HG03571 (cell line): Measurements from ENCODE around the gene IL17REL.

Source experiments
- ATAC-seq: cut with Tn5 transposase; IDR thresholded peaks from one replicate; pipeline ENCODE4 v1.9.1; 2021; ENCODE audit not compliant: unreplicated experiment

The IL17REL gene

DNA sequence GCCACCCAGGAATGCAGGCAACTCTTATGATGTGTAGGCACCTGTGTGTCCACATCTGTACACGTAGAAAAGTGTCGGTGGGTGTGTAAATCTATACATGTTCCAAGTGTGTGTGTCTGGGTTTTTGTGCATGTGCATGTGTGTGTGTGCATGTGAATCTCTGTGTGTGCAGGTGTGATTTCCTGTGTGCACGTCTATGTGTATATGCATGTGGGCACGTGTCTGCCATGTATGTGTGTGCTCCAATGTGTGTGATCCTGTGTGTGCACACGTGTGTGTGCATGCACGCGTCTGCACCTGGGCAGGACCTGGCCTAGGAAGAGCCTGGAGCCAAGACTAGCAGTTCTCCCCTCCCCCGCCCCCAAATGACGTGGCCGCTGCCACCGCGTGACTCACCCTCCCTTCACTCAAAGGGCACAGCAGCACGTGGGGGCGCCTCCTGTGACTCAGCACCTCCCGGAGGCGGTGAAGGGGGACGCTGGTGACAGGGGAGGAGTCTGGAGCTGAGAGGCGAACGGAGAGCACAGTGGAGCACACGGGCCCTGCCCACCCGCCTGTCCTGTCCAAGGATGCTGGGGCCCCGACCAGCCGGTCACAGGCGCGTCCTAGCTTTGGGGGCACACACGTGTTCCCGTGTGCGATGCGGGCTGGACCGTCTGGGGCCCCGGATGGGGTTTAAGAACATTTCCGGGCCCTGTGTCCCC lies 41.9 kb downstream of the IL17REL start:
- ATAC-seq: peak; percentile 47

GRCh38 chr22:49969751-49970527 lies 42.6 kb downstream of the IL17REL start:
- no peak for ATAC-seq

DNA sequence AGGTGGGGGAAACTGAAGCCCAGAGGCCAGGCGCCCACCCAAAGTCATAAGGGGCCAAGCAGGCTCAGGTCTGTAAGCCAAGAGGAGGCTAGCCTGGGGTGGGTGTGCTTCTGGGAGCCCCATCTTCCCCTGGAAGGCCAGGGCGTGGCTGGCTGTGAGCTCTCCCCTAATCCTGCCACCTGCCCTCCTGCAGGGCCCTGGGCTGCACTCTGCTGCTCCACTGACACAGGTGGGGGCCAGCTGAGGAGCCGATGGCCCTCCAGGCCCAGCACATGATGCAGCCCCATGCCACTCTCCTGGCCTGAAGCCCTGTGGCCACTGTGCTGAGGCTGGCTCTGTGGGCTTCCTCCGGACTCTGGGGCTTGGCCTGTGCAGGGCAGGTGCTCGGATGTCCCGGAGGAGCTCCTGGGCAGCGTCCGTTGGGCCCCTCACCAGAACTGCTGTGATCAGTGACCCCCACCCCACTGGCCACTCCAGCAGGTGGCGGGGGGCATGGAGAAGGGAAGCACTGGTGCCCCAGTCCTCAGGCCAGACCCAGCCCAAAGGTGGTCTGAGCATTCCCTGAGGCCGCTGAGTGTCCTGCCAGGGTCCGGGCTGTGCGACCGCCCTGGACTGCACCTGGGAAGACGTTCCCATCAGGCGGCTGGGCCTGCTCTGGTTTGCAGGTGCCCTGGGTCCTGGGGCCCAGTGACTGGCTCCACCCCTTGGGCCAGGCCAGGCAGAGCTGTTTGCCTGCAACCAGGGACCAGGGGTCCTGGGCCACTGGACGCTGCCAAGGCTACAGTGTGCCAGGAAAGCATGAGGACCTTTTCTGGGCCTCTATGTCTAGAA lies 43.5 kb downstream of the IL17REL start:
- ATAC-seq: no peak

GRCh38 chr22:49968313-49968830 lies 44.2 kb downstream of the IL17REL start:
- ATAC-seq: no peak

DNA sequence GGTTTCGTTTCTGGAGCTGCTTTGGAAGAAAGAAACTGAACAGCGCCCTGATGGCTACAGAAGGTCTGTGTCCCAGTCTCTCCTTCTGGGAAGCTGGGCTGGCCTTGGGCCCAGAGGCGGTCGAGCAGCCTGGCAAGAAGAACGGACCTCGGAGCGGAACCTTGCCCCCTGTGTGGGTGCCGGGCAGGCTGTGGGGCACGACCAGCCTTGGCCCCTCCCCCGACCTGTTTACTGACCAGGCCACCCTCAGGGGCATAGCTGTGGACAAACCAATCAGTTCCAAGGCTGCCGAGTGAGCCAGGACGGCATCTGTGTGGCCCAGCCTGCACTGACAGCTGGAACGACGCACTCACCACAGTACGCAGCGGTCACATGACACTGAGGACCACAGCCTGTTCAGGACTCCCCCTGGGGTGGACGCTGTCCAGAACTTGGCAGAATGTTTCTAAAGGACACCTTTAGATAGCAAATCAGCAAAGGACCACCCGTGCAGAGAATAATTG lies 44.8 kb downstream of the IL17REL start:
- no peak for ATAC-seq

DNA sequence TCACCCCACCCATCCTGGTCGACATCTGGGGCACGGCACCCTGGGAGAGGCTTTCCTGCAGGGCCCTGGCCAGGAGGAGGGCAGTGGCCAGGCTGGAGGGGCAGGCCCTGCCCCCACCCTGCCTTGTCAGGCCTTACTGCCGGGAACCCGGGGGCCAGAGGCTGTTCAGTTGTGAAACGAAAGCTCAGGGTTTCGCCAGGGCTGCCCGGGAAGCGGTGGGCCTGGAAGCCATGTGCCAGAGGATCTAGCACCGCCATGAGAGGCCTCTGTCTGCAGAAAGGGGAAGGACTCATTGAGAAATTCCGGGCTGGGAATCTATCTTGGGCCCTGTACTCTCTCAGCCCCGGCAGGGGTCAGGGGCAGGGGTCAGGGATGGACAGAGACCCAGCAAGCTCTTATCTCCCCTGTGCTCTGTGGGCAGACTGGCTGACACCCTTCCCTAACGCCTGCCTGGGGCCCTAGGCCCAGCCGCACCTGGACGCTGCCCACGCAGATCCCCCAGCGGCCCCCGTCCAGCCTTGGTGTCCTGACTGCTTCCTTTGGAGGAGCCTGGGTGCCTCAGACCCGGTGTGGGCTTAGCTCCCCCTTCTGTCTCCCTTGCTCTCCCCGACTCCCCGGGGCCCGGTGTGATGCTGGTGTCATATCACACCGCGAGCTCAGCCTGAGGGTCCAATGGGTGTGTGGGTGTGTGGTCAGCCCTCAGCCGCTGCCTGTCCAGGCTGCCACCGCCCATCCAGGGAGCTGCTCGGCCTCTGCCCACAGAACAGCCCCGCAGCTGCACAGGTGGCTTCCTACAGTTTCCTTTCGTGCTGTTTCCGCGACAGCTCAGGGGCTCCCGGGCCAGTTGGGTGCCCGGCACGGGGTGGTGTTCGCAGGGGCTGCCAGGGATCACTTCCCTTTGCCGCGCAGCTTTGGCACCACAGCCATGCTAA lies 45.5 kb downstream of the IL17REL start:
- no peak for ATAC-seq

DNA sequence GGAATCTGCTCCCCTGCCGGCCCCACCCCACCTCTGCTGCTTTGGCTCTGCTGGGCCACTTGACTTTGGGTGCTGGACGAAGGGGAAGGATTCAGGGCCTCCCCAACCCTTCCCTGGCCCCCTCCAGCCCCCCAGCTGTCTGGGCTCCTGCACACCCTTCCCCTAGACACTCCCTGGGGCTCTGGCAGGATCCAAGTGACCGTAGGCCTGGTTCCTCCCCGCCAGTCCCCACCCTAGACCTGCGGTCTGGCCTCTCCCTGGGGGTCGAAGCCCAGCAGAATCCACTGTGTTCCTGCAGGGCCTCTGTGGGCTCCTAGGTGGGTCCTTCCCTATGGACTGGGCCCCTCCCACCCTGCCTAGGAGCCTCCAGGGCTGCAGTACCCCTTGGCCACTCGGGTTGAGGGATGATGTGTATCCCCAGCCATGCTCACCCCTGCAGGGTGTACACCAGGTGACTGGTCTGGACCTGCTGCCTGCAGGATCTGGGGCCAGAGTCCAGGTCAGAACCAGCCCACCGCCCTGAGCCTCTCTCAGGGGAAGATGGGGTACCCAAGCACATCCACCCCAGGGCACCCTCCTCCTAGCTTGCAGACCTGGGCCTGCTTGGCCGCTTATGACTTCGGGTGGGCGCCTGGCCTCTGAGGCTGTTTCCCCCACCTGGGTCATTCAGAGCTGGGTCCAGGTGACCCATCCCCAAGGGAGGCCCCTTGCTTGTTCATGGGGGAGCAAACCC lies 46.4 kb downstream of the IL17REL start:
- ATAC-seq: no peak

DNA sequence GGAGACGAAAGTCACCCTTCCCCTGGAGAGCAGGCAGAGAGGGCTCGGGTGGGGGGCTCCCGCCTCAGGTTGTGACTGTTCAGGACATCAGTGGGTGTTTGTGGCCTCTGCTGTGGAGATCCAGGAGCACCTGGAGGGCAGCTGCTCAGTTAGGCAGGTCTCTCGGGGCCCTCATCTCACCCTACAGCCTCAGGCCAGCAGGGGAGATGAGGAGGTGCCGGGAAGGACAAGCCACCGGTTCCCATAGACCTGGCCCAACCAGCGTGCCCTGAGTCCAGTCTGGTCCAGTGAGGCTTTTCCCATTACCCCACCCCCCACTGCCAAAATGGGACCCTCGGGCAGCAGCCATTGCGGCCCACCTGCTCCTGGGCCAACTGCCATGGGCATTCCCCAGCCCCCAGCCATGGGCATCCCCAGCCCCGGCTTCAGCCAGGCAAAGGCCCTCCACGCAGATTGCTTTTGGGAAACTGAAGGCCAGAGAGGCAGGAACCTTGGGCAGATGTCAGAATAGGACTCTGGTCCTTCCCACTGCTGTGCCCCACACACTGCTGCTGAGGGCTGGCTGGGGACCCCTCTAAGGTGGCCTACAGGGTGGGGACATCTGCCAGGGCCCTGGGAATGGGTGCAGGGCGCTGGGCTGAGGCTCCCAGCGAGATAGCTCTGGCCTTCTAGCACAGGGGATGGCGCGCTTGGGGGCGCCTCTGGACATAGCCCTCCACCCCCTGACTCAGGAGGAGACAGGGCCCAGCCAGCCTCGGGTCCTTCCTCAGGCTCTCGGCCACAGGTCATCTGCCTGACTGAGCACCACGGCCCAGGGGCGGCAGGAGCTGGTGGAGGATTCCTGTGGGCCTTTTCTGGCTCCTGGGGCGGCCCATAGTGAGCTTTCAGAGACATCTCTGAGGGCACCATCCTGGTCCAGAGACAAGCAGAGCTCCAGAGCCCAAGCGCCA lies 47.2 kb downstream of the IL17REL start:
- ATAC-seq: no peak

GRCh38 chr22:49964136-49965090 lies 48.2 kb downstream of the IL17REL start:
- ATAC-seq: no peak

- ATAC-seq: no peak
Observed at GRCh38 chr22:49963647-49964026, 48.9 kb downstream of the IL17REL start.

DNA sequence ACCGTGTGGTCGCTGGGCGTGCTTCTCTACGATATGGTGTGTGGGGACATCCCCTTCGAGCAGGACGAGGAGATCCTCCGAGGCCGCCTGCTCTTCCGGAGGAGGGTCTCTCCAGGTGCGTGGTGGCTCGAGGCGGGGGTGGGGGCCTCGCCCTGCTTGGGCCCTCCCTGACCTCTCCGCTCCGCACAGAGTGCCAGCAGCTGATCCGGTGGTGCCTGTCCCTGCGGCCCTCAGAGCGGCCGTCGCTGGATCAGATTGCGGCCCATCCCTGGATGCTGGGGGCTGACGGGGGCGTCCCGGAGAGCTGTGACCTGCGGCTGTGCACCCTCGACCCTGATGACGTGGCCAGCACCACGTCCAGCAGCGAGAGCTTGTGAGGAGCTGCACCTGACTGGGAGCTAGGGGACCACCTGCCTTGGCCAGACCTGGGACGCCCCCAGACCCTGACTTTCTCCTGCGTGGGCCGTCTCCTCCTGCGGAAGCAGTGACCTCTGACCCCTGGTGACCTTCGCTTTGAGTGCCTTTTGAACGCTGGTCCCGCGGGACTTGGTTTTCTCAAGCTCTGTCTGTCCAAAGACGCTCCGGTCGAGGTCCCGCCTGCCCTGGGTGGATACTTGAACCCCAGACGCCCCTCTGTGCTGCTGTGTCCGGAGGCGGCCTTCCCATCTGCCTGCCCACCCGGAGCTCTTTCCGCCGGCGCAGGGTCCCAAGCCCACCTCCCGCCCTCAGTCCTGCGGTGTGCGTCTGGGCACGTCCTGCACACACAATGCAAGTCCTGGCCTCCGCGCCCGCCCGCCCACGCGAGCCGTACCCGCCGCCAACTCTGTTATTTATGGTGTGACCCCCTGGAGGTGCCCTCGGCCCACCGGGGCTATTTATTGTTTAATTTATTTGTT lies 49.6 kb downstream of the IL17REL start:
- ATAC-seq: no peak

DNA sequence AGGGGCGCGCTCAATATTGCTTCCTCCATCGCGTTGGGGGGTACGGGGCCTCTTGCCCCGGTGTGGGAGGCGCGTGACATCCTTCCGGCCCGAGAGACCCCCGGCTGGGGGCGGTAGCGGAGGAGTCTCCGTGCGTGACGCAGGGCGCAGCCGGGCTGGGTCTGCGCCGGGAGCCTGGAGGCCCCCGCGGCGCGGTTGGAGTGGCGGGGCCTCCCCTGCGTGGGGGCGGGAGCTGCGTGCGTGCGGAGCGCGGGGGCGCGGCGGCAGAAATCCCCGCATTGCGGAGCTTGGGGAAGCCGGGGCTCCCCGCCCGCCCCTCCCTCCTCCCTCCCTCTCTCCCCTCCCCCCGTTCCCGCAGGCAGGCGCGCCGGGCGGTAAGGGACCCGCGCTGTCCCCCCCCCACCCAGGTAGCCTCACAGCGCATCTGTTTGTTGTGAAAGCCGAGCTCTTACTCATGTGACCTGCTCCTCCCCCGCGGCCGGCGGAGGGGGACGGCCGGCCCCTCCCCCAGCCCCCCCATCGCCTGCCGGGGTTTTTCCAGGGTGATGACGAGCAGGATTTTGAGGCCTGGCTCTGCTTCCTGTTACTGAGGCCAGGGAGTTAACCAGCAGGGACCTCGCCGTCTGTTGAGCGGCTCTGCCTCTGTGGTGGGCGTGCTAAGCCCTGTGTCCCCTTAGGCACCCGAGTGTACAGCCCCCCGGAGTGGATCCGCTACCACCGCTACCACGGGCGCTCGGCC lies 50.4 kb downstream of the IL17REL start:
- ATAC-seq: no peak

DNA sequence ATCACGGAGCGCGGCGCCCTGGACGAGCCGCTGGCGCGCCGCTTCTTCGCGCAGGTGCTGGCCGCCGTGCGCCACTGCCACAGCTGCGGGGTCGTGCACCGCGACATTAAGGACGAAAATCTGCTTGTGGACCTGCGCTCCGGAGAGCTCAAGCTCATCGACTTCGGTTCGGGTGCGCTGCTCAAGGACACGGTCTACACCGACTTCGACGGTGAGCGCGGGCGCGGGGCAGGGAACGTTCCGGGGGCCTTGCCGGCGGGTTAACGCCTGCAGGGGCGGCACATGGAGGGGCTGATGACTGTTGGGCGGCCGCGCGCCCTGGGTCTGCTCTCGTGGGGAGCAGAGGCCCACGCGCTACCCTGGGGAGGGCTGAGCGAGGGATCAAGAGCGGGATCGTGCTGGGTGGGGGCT lies 51.0 kb downstream of the IL17REL start:
- no peak for ATAC-seq

DNA sequence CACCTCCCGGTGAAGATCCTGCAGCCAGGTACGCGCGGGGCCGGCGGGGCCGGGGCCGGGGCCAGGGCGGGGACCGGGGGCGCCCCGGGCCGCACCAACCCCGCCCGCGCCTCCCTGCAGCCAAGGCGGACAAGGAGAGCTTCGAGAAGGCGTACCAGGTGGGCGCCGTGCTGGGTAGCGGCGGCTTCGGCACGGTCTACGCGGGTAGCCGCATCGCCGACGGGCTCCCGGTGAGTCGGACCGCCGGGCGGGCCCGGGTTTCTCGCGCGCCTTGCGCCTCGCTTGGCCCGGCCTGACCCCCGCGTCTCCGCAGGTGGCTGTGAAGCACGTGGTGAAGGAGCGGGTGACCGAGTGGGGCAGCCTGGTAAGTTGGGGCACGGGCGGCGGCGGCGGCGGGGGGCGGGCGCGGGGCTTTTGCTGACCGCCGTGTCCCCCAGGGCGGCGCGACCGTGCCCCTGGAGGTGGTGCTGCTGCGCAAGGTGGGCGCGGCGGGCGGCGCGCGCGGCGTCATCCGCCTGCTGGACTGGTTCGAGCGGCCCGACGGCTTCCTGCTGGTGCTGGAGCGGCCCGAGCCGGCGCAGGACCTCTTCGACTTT lies 51.5 kb downstream of the IL17REL start:
- ATAC-seq: no peak
